B cell (primary cell): ENCODE data around the gene PRELID2. TPM values are rescaled to one million over a fixed set of nuclear protein-coding genes. Genes with fewer than 3 reads are reported as not detected.

Experiments
- ATAC-seq: fragments of 200-7000 bp; cut with Tn5 transposase; one replicate; pipeline ENCODE4 v1.10.0; 2021; ENCODE audit warnings: low read depth, mild to moderate bottlenecking, moderate number of reproducible peaks, moderate library complexity
- CTCF ChIA-PET: fragments of 350-600 bp; sonication (Branson Sonifier 250); formaldehyde crosslinking; loops from one replicate; lab custom pipeline; 2021; ENCODE audit warnings: antibody characterized with exemption, inconsistent platforms; lab: Charles Lee
- POLR2A ChIA-PET: fragments of 350-600 bp; sonication (Branson Sonifier 250); formaldehyde crosslinking; loops from one replicate; lab custom pipeline; 2021; ENCODE audit warnings: antibody characterized with exemption; lab: Charles Lee
- DNase-seq: peaks from one replicate; pipeline ENCODE4 v3.0.0; 2013
- H2AFZ ChIP-seq: 2 replicates; pipeline ENCODE4 v1.6.1; 2012; ENCODE audit warnings: mild to moderate bottlenecking, low read depth, low read length; ENCODE audit not compliant: insufficient read depth, poor library complexity, severe bottlenecking
- H3K27ac ChIP-seq, 2 donors: 1 replicate in 1 of 2; 2 replicates in 1 of 2; pipeline ENCODE4 v1.5.1; 2012 to 2013; ENCODE audit warnings: low read length in 2 of 2, mild to moderate bottlenecking in 2 of 2, moderate library complexity in 1 of 2
- H3K27me3 ChIP-seq, 4 experiments: fragments of 200-600 bp in 1 of 4; sonication (generic) in 1 of 4; replicated peaks in 1 of 4; 1 replicate in 2 of 4; 2 replicates in 2 of 4; pipeline versions ENCODE4 v1.6.1 to v1.7.0; 2013 to 2016; ENCODE audit warnings: low read length in 3 of 4, mild to moderate bottlenecking in 2 of 4, mixed read lengths in 1 of 4, moderate library complexity in 1 of 4; ENCODE audit not compliant: insufficient read depth in 4 of 4, control insufficient read depth in 3 of 4; ENCODE audit errors: control extremely low read depth in 1 of 4
- H3K36me3 ChIP-seq, 2 experiments: replicated peaks in 1 of 2; 1 replicate in 1 of 2; 2 replicates in 1 of 2; pipeline versions ENCODE4 v1.6.1 to v1.7.1; 2013; ENCODE audit warnings: low read length in 1 of 2; ENCODE audit not compliant: insufficient read depth in 2 of 2, control insufficient read depth in 1 of 2; ENCODE audit errors: control extremely low read depth in 1 of 2, extremely low read depth in 1 of 2
- H3K4me1 ChIP-seq, 2 donors: fragments of 200-600 bp in 1 of 2; sonication (generic) in 1 of 2; 1 replicate in 1 of 2; 2 replicates in 1 of 2; pipeline versions ENCODE4 v1.5.1 to v1.6.1; 2013 to 2017; ENCODE audit warnings: low read length in 2 of 2; ENCODE audit not compliant: control insufficient read depth in 2 of 2, insufficient read depth in 2 of 2
- H3K4me2 ChIP-seq: replicated peaks from 2 replicates; pipeline ENCODE3; 2012; ENCODE audit warnings: mild to moderate bottlenecking, low read depth, low read length; ENCODE audit not compliant: poor library complexity, severe bottlenecking
- H3K4me3 ChIP-seq, 5 experiments: fragments of 200-600 bp in 1 of 5; sonication (generic) in 1 of 5; 1 replicate in 3 of 5; 2 replicates in 2 of 5; pipeline versions ENCODE4 v1.5.1 to v1.7.0; 2011 to 2016; ENCODE audit warnings: low read length in 4 of 5, mild to moderate bottlenecking in 4 of 5, low read depth in 2 of 5, control low read depth in 1 of 5, moderate library complexity in 1 of 5; ENCODE audit not compliant: insufficient read depth in 1 of 5; ENCODE audit errors: control extremely low read depth in 1 of 5, extremely low read depth in 1 of 5
- H3K79me2 ChIP-seq: fragments of 200-600 bp; sonication (generic); one replicate; pipeline ENCODE4 v1.6.0; 2016; ENCODE audit warnings: low read length; ENCODE audit not compliant: control insufficient read depth, insufficient read depth
- H3K9ac ChIP-seq: fragments of 200-600 bp; sonication (generic); 2 replicates; pipeline ENCODE4 v1.6.1; 2017; ENCODE audit warnings: mild to moderate bottlenecking, low read length, moderate library complexity
- H3K9me3 ChIP-seq, 3 donors: one replicate each; pipeline versions ENCODE4 v1.6.1 to v1.7.1; 2013; ENCODE audit warnings: low read length in 2 of 3; ENCODE audit not compliant: control insufficient read depth in 2 of 3, insufficient read depth in 1 of 3; ENCODE audit errors: control extremely low read depth in 1 of 3
- H4K20me1 ChIP-seq: 2 replicates; pipeline ENCODE4 v1.6.0; 2012; ENCODE audit warnings: mild to moderate bottlenecking, low read length; ENCODE audit not compliant: insufficient read depth, control insufficient read depth, poor library complexity, severe bottlenecking
- H3K27ac Mint-ChIP-seq: one replicate; pipeline ENCODE4 v1.8.0; 2021; ENCODE audit warnings: mixed read lengths
- H3K27me3 Mint-ChIP-seq: one replicate; pipeline ENCODE4 v1.8.0; 2021; ENCODE audit warnings: mixed read lengths
- H3K4me1 Mint-ChIP-seq: one replicate; pipeline ENCODE4 v1.8.0; 2021; ENCODE audit warnings: mixed read lengths
- H3K4me3 Mint-ChIP-seq: one replicate; pipeline ENCODE4 v1.8.0; 2021; ENCODE audit warnings: mixed read lengths
- H3K9me3 Mint-ChIP-seq: one replicate; pipeline ENCODE4 v1.8.0; 2022; ENCODE audit warnings: mixed read lengths; ENCODE audit not compliant: insufficient read depth
- EZH2 ChIP-seq: IDR thresholded peaks from 2 replicates; pipeline ENCODE4 v1.6.1; 2012; ENCODE audit warnings: borderline replicate concordance, low read depth, mild to moderate bottlenecking, moderate library complexity, low read length; ENCODE audit not compliant: insufficient read depth, poor library complexity, severe bottlenecking
- WGBS: methylation state at CpG from one replicate; pipeline ENCODE4 v1.1.5; 2013; ENCODE audit warnings: missing lambda C conversion rate; ENCODE audit not compliant: insufficient coverage; 5-methylcytosine and 5-hydroxymethylcytosine counted together
- intact Hi-C: fragments of 100-400 bp; cut with micrococcal nuclease; formaldehyde crosslinking; loops from one replicate; pipeline ENCODE4 v1.10.0; 2022
- polyA plus RNA-seq: library from polyadenylated mRNA; depleted of rRNA; stranded (reverse); fragments of >200 nt; gene quantifications from 2 replicates; pipeline ENCODE4 v1.2.3, GENCODE V29; 2012
- total RNA-seq, 2 donors: library from RNA; stranded (reverse); fragments of 120-200 nt in 1 of 2; gene quantifications; 1 replicate in 1 of 2; 2 replicates in 1 of 2; pipeline versions ENCODE4 v1.2.3 to v1.2.4, GENCODE V29; 2013 to 2022
- TF ChIP-seq, protein P1 (sequence below): fragments of 200-600 bp; IDR thresholded peaks from one replicate; pipeline ENCODE4 v1.8.0; 2022; ENCODE audit warnings: antibody characterized with exemption, mild to moderate bottlenecking

The PRELID2 gene
- total and polyA plus RNA-seq, 2 donors (not counting 1 experiment from before 2014, with no cell fraction given): 0.63 to 2.7 TPM

DNA sequence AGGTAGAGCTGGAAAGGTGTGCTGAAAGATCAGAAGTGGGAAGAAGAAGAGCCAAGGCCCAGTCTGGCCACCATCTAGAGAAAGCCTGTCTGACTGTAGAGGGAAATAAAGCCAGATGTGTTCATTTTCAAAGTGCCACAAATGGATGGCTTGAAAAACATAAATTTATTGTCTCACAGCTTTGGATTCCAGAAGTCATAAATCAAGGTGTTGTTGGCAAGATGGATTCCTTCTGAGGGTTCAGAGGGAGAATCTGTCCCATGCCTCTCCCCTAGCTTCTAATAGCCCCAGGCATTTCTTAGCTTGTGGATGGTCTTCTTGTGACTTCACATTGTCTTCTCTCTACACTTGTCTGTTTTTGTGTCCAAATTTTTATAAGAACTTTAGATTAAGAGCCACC lies 6.2 kb upstream of the PRELID2 start:
- Histone ChIP-seq H3K36me3 (no peaks in the 10 kb centered on the region), H4K20me1 (no peaks in the 10 kb centered on the region), H3K27ac (no peak overlapping the region), H3K9ac (no peak overlapping the region), H3K79me2 (no peaks in the 10 kb centered on the region), H3K4me3 (no peak overlapping the region), H3K9me3 (no peaks in the 10 kb centered on the region), H3K27me3 (no peaks in the 10 kb centered on the region), H2AFZ (no peak overlapping the region), H3K4me2 (no peak overlapping the region), H3K4me1 (no peaks in the 10 kb centered on the region)
- intact Hi-C loops: no loop called here
- Mint-ChIP-seq H3K9me3 (no peaks in the 10 kb centered on the region), H3K27ac (no peak overlapping the region), H3K4me1 (peaks cover 3% of the 10 kb centered on the region), H3K4me3 (no peak overlapping the region), H3K27me3 (peaks cover 25% of the 10 kb centered on the region)
- CTCF ChIA-PET: no interaction called here
- no peak for TF ChIP-seq EZH2
- TF ChIP-seq, protein P1, sequence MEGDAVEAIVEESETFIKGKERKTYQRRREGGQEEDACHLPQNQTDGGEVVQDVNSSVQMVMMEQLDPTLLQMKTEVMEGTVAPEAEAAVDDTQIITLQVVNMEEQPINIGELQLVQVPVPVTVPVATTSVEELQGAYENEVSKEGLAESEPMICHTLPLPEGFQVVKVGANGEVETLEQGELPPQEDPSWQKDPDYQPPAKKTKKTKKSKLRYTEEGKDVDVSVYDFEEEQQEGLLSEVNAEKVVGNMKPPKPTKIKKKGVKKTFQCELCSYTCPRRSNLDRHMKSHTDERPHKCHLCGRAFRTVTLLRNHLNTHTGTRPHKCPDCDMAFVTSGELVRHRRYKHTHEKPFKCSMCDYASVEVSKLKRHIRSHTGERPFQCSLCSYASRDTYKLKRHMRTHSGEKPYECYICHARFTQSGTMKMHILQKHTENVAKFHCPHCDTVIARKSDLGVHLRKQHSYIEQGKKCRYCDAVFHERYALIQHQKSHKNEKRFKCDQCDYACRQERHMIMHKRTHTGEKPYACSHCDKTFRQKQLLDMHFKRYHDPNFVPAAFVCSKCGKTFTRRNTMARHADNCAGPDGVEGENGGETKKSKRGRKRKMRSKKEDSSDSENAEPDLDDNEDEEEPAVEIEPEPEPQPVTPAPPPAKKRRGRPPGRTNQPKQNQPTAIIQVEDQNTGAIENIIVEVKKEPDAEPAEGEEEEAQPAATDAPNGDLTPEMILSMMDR: no peak
- no peak for DNase-seq
- POLR2A ChIA-PET: no interaction called here
- no peak for ATAC-seq

DNA sequence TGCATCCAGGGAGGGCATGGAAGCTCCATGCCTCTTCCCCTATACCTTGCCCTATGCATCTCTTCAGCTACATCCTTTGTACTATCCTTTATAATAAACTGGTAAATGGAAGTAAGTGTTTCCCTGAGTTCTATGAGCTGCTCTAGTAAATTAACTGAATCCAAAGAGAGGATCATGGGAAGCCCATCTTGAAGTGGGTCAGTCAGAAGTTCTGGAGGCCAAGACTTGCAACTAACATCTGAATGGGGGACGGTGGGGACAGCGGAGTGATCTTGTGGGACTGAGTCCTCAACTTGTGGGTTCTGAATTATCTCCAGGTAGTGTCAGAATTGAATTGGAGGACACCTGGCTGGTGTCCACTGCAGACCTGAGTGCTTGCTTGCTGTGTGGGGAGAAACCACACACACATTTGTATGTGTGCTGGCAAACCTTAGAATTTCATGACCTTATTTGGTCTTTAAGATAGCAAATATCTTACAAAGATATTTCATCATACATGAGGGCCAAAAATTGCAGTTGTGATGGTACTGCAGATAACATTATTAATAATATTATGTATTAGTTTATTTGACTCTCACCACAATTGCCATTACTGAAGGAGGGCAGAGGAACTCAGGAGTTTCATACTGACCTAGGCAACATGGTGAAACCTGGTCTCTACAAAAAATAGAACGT lies 5.5 kb upstream of the PRELID2 start:
- no peak overlapping the region for H3K9ac ChIP-seq
- H3K9me3 Mint-ChIP-seq: no peaks in the 10 kb centered on the region
- no peaks in the 10 kb centered on the region for H3K27me3 ChIP-seq
- H3K4me1 ChIP-seq: peaks cover 5 to 6% of the 10 kb centered on the region in 2 donors
- no peaks in the 10 kb centered on the region for H3K9me3 ChIP-seq
- WGBS: 88% methylated on average over 3 of the region's 3 CpGs
- H3K4me2 ChIP-seq: no peak overlapping the region
- ChIA-PET CTCF (no interaction called here), POLR2A (no interaction called here)
- no peak overlapping the region for H3K27ac Mint-ChIP-seq
- no peak overlapping the region for H3K27ac ChIP-seq
- no peak for TF ChIP-seq EZH2
- TF ChIP-seq, protein P1: no peak
- no peaks in the 10 kb centered on the region for H4K20me1 ChIP-seq
- intact Hi-C loops: no loop called here
- DNase-seq (no peak), ATAC-seq (no peak)
- no peak overlapping the region for H3K4me3 Mint-ChIP-seq
- H3K4me1 Mint-ChIP-seq: peaks cover 9% of the 10 kb centered on the region
- H3K27me3 Mint-ChIP-seq: peaks cover 21% of the 10 kb centered on the region
- no peaks in the 10 kb centered on the region for H3K36me3 ChIP-seq
- no peak overlapping the region for H3K4me3 ChIP-seq
- no peaks in the 10 kb centered on the region for H3K79me2 ChIP-seq
- H2AFZ ChIP-seq: no peak overlapping the region
